OCI-LY7 (cell line): ENCODE results near the gene RHOG.

Experiments used
- EZH2phosphoT487 ChIP-seq: fragments of 200-600 bp; sonication (generic); IDR thresholded peaks from 2 replicates; pipeline ENCODE4 v1.6.1; 2018; ENCODE audit warnings: low read depth, borderline replicate concordance, mild to moderate bottlenecking, mixed run types, antibody characterized with exemption, low read length, moderate library complexity, mixed read lengths
- TF ChIP-seq, protein P1 (sequence below): fragments of 200-600 bp; sonication (generic); conservative IDR thresholded peaks from 2 replicates; pipeline ENCODE4 v1.5.1; 2014; ENCODE audit warnings: mild to moderate bottlenecking, antibody characterized with exemption, low read length, moderate library complexity, mixed read lengths

DNA sequence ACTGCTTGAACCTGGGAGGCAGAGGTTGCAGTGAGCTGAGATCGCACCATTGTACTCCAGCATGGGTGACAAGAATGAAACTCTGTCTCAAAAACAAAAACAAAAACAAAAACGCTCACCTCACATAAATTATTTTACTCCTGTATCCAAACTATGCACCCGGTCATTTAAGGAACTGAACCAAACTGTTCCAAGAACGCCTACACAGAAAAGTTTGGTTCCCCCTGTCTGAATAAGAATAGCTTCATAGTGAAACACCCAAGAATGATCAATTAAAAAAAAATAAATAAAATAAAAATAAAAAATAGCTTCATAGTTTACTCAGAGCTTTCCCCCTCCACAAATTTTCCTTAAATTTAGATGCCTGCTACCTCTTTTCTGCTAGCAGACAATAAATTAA lies 57.1 kb downstream of the RHOG start:
- TF ChIP-seq, protein P1, sequence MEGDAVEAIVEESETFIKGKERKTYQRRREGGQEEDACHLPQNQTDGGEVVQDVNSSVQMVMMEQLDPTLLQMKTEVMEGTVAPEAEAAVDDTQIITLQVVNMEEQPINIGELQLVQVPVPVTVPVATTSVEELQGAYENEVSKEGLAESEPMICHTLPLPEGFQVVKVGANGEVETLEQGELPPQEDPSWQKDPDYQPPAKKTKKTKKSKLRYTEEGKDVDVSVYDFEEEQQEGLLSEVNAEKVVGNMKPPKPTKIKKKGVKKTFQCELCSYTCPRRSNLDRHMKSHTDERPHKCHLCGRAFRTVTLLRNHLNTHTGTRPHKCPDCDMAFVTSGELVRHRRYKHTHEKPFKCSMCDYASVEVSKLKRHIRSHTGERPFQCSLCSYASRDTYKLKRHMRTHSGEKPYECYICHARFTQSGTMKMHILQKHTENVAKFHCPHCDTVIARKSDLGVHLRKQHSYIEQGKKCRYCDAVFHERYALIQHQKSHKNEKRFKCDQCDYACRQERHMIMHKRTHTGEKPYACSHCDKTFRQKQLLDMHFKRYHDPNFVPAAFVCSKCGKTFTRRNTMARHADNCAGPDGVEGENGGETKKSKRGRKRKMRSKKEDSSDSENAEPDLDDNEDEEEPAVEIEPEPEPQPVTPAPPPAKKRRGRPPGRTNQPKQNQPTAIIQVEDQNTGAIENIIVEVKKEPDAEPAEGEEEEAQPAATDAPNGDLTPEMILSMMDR: no peak
- no peak for TF ChIP-seq EZH2phosphoT487
